ENCODE data around the gene SRGN.

Gene SRGN

DNA sequence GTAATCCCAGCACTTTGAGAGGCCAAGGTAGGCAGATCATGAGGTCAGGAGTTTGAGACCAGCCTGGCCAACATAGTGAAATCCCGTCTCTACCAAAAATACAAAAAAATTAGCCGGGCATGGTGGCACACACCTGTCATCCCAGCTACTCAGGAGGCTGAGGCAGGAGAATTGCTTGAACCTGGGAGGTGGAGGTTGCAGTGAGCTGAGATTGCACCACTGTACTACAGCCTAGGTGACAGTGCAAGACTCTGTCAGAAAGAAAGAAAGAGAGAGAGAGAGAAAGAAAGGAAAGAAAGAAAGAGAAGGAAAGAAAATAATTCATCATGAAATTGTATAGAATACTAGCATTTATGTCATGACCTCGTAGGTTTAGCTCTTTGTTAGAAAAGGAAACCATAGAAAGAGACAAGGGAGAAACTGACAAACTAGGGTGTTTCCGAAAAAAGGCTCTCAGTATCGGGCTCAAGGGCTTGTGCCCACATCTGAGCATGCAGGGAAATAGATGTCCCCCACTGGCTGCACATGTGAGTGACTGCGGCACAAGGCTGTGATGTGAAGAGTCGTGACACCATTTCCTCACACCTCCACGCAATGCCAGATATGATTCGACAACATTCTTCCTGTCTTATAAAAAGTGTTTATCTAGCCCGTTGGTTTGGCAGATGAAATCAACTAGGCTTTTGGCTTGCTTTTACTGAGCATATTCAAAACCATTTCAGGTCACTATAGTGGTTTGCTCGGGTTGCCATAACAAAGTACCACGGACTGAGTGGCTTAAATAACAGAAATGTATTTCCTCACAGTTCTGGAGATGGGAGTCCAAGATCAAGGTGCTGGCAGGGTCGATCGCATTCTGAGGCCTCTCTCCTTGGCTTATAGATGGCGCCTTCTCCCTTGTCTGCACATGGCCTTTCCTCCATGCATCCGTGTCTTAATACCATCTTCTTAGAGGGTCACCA lies 2.0 kb downstream of the SRGN start:
- FAIRE-seq = no peak
- DNase-seq (ENCODE audit: insufficient read length, low spot score) = no peak

DNA sequence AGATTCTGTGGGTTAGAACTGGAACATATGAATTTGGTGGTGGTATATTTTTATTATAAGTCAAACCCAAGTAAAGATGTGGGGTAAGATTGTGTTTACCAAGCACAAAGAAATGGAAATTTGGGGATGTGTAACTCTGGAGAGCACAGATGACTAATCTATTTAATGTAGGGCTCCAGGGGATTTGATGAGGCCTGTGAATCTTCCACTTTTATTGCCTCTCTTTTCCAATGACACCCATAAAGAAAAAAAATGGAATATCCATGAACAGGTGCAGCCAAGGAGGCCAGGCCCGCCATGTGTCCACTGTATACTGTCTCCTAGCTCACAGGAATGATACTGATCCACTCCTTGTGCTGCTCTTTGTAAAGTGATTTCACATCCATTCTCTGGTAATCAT lies 2.8 kb downstream of the SRGN start:
- DNase-seq (ENCODE audit: insufficient read length, low spot score) = no peak
- FAIRE-seq = no peak

DNA sequence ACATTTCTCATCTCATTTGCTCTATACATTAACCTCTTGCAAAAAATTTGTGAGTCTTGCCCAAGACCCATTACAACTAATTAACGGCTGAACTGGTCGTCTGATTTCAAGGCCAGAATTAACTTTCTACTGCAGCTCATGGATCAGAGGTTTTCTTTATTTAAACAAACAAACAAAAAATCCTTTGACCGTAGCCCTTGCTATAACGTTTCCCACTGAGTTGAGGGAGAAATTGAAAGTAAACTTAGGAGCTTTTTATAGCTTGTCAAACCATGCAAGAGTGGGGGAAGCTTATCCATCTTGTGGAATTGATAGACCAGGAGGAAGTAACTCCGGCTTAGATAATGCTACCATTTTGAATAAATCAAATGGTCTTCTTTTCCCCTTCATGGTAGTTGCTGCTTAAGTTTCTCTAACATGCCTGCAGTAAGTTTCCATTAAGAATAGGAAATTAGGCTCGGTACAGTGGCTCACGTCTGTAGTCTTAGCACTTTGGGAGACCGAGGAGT lies 3.3 kb downstream of the SRGN start:
- no peak for DNase-seq (ENCODE audit: insufficient read length, low spot score)
- FAIRE-seq = no peak

DNA sequence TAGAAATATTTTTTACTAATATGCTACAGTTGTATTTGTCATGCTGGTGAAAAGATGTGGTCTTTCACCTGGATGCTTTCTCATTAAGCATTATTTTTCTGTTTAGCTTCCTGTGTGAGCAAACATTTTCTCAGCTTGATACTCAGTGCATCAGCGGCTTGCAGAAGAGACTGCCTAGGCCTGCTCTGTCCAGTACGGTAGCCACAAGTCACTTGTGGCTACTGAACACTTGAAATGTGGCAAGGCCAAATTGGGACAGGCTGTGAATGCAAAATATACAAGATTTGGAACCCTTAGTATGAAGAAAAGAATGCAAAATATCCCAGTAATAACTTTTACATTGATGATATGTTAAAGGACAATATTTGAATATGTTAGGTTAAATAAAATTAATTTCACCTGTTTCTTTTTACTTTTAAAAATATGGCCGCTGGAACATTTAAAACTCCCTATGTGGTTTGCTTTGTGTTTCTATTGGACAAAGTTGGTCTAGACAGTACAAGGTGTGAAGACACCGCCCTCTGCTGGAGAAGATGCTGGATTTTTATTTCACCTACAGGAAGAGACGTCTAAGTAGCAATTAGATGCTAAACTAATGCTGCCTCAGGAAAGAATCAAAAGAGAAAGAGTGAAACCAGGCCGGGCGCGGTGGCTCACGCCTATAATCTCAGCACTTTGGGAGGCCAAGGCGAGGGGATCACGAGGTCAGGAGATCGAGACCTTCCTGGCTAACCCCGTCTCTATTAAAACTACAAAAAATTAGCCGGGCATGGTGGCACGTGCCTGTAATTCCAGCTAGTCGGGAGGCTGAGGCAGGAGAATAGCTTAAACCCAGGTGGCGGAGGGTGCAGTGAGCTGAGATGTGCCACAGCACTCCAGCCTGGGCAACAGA lies 5.3 kb downstream of the SRGN start:
- FAIRE-seq = no peak
- DNase-seq (ENCODE audit: insufficient read length, low spot score) = peak; percentile 74

DNA sequence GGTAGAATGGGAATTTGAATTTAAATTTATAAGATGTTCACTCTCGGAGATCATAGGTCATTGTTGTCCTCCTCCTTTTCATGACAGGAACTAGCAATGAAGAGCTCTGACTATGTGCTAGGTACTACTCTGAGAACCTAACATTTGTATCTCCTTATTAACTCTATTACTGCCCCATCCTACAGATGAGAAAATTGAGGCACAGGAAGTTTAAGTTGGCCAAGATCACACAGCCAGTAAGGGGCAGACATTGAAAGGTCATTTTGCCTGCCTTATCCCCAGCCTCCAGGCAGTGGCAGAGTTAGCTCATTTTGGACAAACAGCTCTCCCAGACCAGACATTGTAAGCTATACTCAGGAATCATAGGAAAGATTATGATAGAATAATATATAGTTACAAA lies 6.0 kb downstream of the SRGN start:
- no peak for FAIRE-seq

DNA sequence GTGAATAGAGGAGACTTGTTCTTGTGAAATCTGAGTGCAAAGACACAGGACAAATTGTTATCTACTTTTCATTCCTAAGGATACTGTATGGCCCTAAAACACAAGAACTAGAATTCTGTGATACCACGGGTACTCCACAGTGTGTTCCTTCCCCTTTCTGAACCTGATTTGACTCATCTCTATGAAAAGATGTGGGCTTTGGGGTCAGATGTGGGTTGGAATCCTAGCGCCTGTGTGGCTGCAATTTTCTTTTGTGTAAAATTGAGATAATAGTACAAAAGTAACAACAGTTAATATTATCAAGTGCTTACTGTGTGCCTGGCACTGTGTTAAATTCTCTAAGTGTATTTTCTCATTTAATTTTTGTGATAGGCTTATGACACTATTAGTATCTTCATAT lies 8.1 kb downstream of the SRGN start:
- FAIRE-seq = no peak
- DNase-seq (ENCODE audit: insufficient read length, low spot score) = no peak

More for the DNA sequence above, 6.0 kb downstream of the SRGN start:
- no peak for DNase-seq (ENCODE audit: insufficient read length, low spot score)

DNA sequence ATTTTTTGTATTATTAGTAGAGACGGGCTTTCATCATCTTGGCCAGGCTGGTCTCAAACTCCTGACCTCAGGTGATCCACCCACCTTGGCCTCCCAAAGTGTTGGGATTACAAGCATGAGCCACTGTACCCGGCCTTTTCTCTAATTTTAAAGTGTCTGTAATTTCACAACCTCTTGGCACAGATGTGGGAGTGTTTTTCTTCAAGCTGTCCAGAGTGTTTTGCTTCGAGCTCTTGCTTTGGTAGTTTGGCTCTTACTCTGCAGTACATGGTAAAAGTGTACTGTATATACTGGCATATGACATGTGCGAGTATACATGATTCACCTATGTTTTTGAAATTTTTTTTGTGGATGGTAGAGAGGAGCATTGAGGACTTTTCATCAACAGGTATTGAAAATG lies 9.8 kb downstream of the SRGN start:
- FAIRE-seq (no peak), DNase-seq (ENCODE audit: insufficient read length, low spot score) (no peak)

DNA sequence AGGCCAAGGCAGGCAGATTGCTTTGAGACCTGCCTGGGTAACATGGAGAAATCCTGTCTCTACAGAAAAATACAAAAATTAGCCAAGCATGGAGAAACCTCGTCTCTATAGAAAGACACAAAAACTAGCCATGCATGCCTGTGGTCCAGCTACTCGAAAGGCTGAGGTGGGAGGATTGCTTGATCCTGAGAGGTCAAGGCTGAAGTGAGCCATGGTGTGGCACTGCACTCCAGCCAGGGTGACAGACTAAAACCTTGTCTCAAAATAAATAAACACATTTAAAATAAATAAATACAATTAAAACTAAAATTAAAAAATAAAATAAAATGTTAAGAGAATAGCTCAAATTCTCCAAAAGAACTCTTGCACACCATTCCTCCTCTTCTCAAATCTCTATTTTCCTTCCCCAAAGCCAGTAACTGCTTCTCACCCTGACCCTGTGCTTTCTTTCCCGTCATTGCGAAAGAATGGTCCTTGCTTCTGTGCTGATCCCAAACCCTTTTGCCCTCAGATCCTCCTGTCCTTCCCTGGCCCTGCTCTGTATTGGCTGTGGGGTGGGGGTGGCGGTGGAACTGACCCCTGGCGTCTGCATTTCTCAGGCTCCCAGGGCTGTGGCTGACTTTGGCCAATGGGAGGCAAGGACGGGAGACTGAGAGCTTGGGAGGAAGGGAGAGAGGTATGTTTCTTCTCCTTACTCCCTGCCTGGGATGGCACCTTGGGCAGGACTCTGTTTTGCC lies 12.4 kb downstream of the SRGN start:
- FAIRE-seq = no peak
- DNase-seq (ENCODE audit: insufficient read length, low spot score) = no peak

DNA sequence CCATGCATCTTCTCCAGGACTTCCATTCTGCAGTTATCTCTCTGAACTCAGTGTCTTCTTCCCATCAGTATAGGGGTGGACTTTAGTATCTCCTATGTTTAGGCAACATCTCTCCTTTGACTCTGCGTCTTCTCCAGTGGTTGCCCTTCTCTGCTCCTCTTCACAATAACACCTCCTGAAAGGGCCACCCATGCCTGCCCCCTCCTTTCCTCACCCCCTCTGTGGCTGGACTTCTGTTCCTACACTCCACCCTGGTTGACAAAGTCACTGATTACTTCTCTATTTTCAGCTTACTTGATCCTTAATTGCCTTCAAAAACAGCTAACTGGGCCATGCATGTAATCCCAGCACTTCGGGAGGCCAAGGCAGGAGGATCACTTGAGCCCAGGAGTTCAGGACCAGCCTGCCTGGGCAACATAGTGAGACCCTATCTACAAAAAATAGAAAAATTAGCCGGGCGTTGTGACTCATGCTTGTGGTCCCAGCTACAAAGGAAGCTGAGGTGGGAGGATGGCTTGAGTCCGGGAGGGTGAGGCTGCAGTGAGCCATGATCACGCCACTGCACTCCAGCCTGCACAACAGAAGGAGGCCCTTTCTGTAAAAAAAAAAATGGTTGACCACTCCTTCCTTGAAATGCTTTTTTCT lies 13.7 kb downstream of the SRGN start:
- DNase-seq (ENCODE audit: insufficient read length, low spot score) = no peak
- no peak for FAIRE-seq

DNA sequence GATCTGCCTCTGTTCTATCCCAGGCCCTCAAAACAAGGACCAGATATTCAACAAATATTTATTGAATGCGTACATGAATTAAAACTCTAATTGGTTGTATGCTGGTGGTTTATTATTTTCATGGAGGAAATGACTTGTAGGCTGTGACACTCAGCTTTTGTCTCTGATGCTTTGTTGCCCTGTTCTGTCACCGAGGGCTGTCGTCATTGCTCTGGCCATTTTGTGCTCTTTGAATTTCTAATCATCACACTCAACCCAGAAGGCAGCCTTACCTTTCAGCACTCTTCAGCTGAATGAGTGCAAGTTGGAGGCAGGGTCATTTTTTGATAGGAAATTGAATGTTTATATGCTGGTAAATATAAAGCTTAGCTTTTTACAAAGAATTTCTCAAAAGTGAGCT lies 14.5 kb downstream of the SRGN start:
- no peak for DNase-seq (ENCODE audit: insufficient read length, low spot score)
- FAIRE-seq = no peak

DNA sequence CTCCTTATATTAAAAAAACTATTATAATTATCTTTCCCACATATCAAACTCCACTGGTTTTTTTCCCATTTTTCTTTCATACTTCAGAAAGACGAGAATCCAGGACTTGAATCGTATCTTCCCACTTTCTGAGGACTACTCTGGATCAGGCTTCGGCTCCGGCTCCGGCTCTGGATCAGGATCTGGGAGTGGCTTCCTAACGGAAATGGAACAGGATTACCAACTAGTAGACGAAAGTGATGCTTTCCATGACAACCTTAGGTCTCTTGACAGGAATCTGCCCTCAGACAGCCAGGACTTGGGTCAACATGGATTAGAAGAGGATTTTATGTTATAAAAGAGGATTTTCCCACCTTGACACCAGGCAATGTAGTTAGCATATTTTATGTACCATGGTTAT lies 15.9 kb downstream of the SRGN start:
- DNase-seq (ENCODE audit: insufficient read length, low spot score) (no peak), FAIRE-seq (no peak)

DNA sequence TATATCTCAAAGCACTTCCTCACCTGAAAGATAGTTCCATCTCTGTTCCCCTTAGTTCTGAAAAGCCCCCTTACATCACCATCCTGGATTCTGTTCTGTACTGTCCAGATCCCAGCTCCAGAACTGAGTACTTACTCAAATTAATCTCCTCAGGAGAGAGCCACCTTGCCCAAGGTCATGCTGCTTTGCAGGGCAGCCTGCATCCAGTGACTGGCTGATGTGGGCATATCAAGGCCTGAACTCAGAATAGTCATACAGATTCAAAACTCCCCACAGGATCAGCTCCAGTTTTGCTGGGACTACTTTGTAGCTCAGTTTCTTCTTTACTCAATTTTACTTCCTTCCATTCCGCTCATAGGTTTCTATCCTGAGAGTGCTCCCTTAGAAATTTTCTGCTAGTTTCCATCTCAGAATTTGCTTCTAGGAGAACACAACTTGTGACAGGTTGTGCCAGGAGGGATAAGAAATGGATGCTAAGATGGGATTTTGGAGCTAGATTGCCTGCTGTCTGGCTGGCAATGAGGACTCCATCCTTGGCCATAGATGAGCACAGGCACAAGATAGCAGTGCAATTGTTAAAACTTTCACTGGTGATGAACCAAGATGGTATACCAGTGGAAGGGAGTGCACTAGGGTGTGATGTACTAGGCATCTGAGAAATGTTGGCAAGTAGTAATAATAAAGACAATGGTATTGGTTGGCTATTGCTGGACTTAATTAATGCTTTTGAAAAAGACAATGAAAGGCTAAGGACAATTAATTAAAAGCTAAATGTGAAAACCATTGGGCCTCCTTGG lies 17.3 kb downstream of the SRGN start:
- FAIRE-seq (no peak), DNase-seq (ENCODE audit: insufficient read length, low spot score) (no peak)

DNA sequence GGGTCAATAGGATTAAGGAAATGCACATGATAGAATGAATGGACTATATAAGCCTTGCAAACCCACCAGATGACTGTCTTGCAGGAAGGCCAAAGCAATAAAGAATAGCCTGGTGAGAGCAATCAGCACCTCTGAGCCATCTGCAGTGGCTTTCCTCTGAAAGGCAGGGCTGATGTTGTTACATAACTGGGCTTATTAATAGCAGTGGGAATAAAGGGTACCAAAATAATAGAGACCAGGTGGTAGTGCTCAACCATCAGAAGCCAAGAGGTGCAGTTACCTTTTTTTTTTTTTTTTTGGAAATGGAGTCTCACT lies 19.2 kb downstream of the SRGN start:
- DNase-seq (ENCODE audit: insufficient read length, low spot score) = no peak
- no peak for FAIRE-seq

DNA sequence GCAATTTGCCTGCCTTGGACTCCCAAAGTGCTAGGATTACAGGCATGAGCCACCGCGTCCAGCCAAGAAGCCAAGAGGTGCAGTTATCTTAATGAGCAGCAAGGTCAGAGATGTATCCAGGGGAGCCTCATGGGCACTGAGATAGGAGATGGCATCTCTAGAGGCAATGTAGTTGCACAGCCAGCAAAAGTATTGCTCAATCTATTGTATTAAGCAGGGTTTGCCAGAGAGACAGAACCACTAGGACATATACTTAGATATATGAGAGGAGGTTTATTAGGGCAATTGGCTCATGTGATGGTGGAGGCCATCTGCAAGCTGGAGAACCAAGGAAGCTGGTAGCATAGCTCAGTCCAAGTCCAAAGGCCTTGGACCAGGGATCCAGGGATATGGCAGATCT lies 19.8 kb downstream of the SRGN start:
- FAIRE-seq = no peak
- no peak for DNase-seq (ENCODE audit: insufficient read length, low spot score)

DNA sequence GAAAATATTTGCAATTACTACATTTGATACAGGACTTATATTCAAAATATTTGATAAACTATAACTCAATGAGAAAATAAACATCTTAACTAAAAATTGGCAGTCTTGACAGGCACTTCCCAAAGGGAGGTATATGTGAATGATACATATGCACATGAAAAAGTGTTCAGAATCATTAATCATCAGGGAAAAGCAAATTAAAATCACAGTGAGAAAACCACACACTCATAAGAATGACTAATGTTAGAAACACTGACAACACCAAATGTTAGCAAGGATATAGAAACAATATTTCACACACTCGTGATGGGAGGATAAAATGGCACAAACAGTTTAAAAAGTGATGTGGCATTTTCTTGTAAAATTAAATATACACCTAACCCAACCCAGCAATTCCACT lies 32.0 kb downstream of the SRGN start:
- DNase-seq (ENCODE audit: insufficient read length, low spot score) (no peak), FAIRE-seq (no peak)

DNA sequence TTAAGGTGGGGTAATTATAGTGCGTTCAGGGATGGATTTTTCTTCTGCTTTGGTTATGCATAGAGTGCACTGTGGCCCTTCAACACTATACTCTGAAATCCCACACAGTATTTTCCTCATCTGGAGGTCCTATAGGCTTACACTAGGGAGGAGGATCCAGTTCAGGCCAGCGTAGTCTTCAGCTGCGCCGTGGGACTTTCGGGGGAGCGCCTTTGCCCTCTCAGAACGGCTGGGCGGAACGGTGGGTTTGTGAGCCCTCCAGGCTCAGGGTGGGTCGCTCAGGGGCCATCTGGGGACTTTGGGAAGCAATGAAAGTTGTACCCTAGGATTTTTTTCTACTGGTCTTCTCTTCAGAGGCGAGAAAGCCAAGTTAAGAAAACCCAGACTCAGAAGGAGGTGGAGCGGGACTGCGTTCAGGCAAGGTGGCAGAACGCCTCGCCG lies 35.4 kb downstream of the SRGN start:
- FAIRE-seq (no peak), DNase-seq (ENCODE audit: insufficient read length, low spot score) (peak; percentile 79)

DNA sequence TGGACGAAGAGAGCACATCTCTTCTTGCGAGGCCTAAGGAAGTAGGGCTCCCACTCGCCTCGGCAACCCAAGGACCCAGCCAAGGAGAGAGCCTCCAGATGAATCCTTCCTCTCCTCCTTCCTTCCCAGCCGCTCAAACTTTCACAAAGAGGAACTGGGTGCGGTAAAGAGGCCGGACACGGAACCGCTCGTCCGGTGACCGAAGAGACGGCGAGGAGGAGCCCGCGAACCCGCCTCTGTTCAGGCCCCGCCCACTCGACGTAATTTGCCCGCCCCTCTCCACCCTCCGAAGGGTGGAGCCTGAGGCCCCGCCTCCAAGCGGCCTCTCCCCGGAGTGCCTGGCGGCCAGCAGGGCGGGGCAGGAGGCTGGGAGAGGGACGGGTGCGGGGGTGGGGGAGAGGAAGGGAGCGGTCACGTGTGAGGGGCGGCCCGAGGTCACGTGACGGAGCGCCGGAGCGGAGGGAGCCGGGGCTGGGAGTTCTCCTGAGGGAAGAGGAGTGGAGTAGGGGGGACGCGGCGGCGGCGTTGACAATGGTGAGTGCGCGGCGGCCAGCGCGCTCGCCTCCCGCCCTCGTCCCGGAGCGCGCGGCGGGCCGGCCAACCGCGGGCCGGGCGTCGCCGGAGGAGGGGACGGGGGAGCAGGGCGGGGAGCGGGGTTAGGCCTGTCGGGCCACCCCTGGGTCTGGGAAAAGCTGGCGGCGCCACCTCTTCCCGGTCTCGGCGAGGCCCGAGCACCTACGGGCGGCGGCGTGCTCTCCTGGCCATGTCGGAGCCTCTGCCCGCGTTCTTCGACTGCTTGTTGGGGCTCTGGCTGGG lies 36.1 kb downstream of the SRGN start, which contains the start of gene VPS26A:
TSS of gene VPS26A (plus strand) at position 432 of the 816 bp plus-strand sequence. CDS start at position 532, 100 bp downstream.
- DNase-seq (ENCODE audit: insufficient read length, low spot score) = peak; percentile 97
- FAIRE-seq = peak; percentile 98

DNA sequence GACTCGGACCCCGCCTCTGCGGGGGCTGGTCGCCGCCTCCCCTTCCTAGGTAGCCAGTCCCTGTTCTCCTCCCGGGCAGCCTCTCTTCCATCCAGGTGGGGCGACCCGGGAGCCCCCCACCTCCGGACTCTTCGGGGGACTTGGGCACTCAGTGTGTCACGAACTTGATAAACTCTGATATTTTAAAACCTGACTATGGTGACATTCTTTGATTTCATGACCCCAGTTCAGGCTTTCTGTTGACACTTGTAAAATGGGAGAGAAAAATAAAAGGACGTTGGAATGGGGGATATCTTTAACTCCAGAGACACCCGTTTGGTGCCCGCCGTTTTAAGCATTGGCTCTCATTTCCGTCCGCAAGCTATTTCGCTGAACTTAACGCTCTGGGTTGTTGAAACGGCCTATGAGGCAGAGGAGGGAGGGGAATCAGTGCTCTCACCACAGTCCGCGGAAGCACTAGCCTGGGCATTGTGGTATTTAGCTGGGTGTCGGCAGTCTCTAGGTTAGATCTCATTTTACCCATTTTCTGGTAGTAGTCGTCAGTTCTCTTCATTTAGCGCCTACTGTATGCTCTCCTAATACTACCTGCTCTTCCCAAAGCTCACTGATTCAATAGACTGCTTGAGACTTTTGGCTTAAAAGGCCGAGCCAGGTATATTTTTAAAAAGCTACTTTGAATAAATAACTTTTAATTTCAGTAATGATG lies 36.8 kb downstream of the SRGN start:
- DNase-seq (ENCODE audit: insufficient read length, low spot score) = peak; percentile 30

More for the DNA sequence above, 36.8 kb downstream of the SRGN start:
- FAIRE-seq = no peak

All from HTR-8/SVneo (cell line).